Stimulated activated CD4-positive, alpha-beta T cell treated with anti-CD3 and anti-CD28 coated beads, Interleukin-1b, Interleukin-23, amount 100 ng/mL, for 24 hours (primary cell): ENCODE results near the gene ODAD2.
"Not testable (repeated sequence)": the region's sequence is repeated elsewhere in the genome, so short reads cannot be mapped to it uniquely, and the experiment has no call there.

ENCODE experiments used
- DNase-seq, 4 experiments: peaks; one replicate each; pipeline ENCODE4 v3.0.0-alpha.2; 2020; ENCODE audit warnings: low read depth in 4 of 4, low spot score in 1 of 4

ODAD2 gene

GRCh38 chr10:27998954-27999275 lies at the start of gene ODAD2:
TSS of gene ODAD2 (minus strand) at chr10:27999079. CDS start at chr10:27995142, 3,937 bp downstream.
- peak in 1 of 4 experiments; percentile 5 for DNase-seq

GRCh38 chr10:28047061-28047460 lies 48.2 kb upstream of the ODAD2 start:
- no peak for DNase-seq

GRCh38 chr10:28046579-28046978 lies 47.7 kb upstream of the ODAD2 start:
- DNase-seq: no peak

DNA sequence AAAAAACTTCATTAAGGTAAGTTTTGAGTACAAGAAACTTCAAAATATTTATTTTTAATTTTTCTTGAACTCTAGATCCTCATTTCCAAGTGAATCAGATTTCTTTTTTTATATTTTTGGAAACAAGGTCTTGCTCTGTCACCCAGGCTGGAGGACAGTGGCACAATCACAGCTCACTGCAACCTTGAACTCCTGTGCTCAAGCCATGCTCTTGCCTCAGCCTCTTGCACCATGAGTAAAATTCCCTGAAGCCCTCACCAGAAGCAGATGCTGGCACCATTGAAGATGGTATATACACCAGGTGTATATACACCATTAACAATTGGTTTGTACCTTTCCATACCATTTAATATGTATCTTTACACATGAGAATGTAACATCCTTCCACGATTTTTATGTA lies 45.1 kb upstream of the ODAD2 start:
- no peak for DNase-seq

DNA sequence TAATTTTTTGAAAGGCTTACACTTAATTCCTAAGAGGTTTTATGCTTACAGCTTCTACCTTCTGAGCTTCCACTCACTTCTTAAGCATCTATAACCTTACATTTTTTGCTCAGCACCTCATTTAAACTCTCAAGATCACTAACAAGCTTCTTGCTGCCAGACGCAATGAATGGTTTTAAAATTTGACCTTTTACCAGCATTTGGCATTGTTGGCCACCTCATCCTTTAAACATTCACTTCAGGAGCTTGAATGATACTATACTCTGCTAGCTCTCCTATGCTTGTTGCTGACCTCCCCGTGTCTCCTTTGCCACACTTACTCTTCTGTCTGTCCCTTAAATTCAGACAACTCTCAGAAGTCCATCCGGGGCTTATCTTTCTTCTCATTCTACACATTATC lies 37.7 kb upstream of the ODAD2 start:
- DNase-seq: no peak

GRCh38 chr10:28020993-28021982 lies 22.4 kb upstream of the ODAD2 start:
- DNase-seq: no peak

GRCh38 chr10:28020080-28020860 lies 21.4 kb upstream of the ODAD2 start:
- no peak for DNase-seq

- no peak for DNase-seq
These were observed 15.8 kb upstream of the ODAD2 start for GRCh38 chr10:28014651-28015050.

GRCh38 chr10:28012990-28013515 lies 14.2 kb upstream of the ODAD2 start:
- no peak for DNase-seq

DNA sequence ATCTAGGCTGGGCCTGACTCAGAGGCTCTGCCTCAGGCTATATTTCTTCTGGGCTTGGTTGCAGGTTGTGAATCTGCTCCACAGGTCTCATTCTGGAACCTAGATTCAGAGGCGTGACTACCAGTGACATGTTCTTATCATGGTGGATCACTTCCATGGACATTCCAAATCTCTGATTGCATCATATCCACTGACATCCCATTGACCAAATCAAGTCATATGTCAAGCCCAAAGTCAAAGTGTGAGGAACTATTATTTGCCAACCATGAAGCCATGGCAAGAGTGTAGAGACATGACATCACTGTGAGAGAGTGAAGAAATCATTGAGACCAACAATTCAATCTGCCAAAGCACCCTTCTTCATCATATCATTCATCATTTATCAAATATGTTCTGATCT lies 11.9 kb upstream of the ODAD2 start:
- no peak for DNase-seq

- DNase-seq: no peak
These were observed 9.2 kb upstream of the ODAD2 start for GRCh38 chr10:28008054-28008453.

GRCh38 chr10:28001353-28001752 lies 2.5 kb upstream of the ODAD2 start:
- DNase-seq: no peak

DNA sequence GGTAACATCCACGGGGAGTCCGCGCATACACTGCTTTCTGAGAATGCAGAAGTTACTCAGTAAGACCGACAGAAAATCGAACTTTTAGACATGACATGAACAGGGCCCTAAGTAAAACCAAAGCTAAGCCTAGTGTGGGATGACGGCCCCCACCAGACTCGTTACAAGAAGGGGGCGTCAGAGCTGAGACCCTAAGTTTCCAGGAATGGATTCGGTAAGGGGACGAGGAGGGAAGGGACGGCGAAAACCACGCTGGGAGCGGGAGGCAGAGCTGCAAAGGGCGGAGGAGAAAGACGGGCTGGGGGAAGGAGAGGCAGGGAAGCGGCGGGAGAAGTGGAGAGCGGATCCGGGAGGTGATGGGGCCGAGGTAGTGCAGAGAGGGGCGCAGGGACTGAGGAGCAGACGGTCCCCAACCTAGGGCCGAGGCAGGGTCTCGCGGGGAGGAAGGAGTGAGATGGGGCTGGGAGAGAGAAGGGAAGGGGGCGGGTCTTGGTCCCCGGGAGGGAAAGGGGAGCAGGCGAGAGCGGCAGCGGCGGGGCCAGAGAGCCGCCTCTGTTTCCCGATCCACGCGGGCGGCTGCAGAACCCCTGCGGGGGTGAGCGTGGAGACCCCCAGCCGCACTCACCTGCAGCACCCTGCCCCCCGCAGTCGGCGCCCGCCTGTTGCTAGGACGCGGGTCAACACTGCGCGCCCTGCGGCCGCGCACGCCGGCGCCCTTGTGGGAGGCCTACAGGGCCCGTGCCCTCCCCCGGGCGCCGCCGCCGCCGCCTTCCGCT lies 513 bp downstream of the ODAD2 start:
- peak in 1 of 4 experiments; percentile 9 for DNase-seq

DNA sequence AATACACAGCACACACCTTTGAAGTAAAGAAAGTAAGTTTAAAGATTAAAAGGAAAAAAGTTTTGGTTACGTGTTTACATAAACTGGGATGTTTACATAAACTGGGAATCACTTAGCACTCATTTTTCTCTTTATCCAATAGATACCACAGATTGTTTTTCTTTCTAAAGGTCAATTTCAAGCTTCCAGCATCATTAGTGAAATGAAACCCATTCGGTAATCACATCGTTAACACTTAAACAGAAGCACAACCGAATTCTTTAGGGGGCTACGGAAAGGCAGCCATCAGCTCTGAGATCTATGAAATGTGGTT lies 1.1 kb downstream of the ODAD2 start:
- DNase-seq: no peak

- DNase-seq: no peak
These were observed 3.6 kb downstream of the ODAD2 start for GRCh38 chr10:27995311-27995710.

DNA sequence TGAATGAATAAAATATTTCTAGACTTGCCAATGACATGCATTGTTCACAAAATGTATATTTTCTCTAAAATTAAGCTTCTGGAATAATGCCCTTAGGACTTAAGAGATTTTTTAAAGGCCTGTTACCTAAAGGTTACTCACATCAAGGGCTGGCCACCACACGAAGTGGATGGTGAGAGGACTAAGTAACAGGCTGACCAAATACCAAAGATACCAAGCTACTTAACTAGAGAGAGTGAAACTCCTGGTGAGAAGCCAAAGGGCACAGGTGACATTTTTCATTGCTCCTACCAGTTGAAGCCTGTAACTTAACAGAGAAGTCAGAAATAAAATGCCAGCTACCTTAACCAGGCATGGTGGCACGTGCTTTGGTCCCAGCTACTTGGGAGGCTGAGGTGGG lies 9.5 kb downstream of the ODAD2 start:
- not testable (repeated sequence) for DNase-seq

GRCh38 chr10:27986821-27987220 lies 12.1 kb downstream of the ODAD2 start:
- no peak for DNase-seq

DNA sequence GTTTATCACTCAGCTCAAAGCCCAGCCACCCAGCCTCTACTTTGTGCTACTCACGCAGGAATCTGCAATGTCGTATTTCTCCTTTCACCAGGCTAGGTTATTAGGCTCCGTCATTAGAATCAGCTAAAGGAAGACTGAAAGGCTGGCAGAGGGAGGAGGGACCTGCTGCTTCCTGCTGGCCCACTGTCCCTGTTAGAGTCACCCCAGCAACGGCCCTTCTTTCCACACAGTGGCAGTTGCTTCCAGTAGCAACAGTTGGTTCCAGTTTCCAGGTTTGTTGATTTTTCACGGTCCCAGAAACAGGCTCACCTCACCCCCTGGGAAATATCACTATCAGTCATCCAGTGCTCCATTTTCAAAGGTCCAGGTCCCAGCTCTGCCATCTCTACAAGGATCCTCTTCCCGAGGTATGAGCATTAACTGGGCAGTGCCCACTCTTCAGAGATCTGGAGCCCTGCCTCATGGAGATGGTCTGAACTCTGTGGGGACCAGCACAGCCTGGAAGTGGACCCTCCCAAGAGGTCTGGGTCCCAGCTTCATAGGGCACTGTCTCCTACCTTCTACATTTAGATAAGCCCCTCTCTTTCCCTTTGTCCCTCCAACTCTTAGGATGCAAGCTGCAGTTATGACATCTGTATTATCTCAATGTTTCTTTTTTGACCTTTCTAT lies 15.9 kb downstream of the ODAD2 start:
- DNase-seq: no peak

- DNase-seq: no peak
These were observed 17.1 kb downstream of the ODAD2 start for GRCh38 chr10:27981744-27982143.

DNA sequence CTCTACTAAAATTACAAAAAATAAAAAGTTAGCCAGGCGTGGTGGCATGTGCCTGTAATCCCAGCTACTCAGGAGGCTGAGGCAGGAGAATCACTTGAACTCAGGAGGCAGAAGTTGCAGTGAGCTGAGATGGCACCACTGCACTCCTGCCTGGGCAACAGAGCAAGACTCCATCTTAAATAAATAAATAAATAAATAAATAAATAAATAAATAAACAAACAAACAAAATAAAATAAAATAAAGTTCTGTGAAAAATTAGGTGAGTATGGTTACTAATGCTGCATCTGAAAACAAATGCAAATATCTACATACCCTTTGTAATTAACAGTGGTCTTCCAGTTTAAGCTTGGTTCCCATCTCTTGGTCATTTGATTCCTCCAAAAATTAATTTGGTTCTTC lies 28.1 kb downstream of the ODAD2 start:
- not testable (repeated sequence) for DNase-seq

- not testable (repeated sequence) for DNase-seq
These were observed 28.9 kb downstream of the ODAD2 start for GRCh38 chr10:27969931-27970330.
